Suprapubic skin (tissue), 4 donors: ENCODE data around the gene DENND4C. TPM values are rescaled to one million over a fixed set of nuclear protein-coding genes. Genes with fewer than 3 reads are reported as not detected.
A peak's percentile ranks its signal among the peaks of the same experiment; 100 is the strongest.

Source experiments
- DNase-seq, 2 donors: peaks; one replicate each; pipeline ENCODE4 v3.0.0-alpha.2; 2019; ENCODE audit warnings: low spot score in 2 of 2
- H3K27ac ChIP-seq: fragments of 200-600 bp; sonication (generic); one replicate; pipeline ENCODE4 v1.5.1; 2019
- H3K27me3 ChIP-seq: fragments of 200-600 bp; sonication (generic); one replicate; pipeline ENCODE4 v1.5.1; 2019
- H3K36me3 ChIP-seq: fragments of 200-600 bp; sonication (generic); one replicate; pipeline ENCODE4 v1.5.1; 2019
- H3K4me1 ChIP-seq: fragments of 200-600 bp; sonication (generic); one replicate; pipeline ENCODE4 v1.5.1; 2019
- H3K4me3 ChIP-seq: fragments of 200-600 bp; sonication (generic); one replicate; pipeline ENCODE4 v1.5.1; 2019; ENCODE audit warnings: mild to moderate bottlenecking
- H3K9me3 ChIP-seq: fragments of 200-600 bp; sonication (generic); one replicate; pipeline ENCODE4 v1.5.1; 2019
- EP300 ChIP-seq: sonication (generic); formaldehyde crosslinking; IDR thresholded peaks from one replicate; pipeline ENCODE4 v1.6.1; 2017; ENCODE audit warnings: antibody characterized with exemption
- POLR2A ChIP-seq, 2 donors: fragments of 450-650 bp; IDR thresholded peaks; one replicate each; pipeline ENCODE4 v1.6.1; 2017; ENCODE audit warnings: antibody characterized with exemption in 2 of 2, mild to moderate bottlenecking in 2 of 2, moderate library complexity in 2 of 2
- POLR2AphosphoS5 ChIP-seq, 3 donors: sonication (generic); formaldehyde crosslinking; IDR thresholded peaks; one replicate each; pipeline ENCODE4 v1.6.1; 2017; ENCODE audit warnings: antibody characterized with exemption in 3 of 3
- WGBS: methylation state at CpG from one replicate; pipeline ENCODE4 v1.1.5; 2018; 5-methylcytosine and 5-hydroxymethylcytosine counted together
- total RNA-seq, 4 donors: library from RNA; depleted of rRNA; stranded (reverse); fragments of >200 nt; gene quantifications; one replicate each; pipeline ENCODE4 v1.1.0, GENCODE V29; 2016
- TF ChIP-seq, protein P1 (sequence below), 2 donors: fragments of 200-600 bp in 1 of 2; fragments of 450-650 bp in 1 of 2; sonication (generic) in 1 of 2; IDR thresholded peaks; one replicate each; pipeline ENCODE4 v1.5.1; 2016 to 2019; ENCODE audit warnings: antibody characterized with exemption in 2 of 2, mild to moderate bottlenecking in 1 of 2, moderate library complexity in 1 of 2

Gene DENND4C
- total RNA-seq, 4 donors from 2014 or later: 69.0 to 211 (median 94.8) TPM

DNA sequence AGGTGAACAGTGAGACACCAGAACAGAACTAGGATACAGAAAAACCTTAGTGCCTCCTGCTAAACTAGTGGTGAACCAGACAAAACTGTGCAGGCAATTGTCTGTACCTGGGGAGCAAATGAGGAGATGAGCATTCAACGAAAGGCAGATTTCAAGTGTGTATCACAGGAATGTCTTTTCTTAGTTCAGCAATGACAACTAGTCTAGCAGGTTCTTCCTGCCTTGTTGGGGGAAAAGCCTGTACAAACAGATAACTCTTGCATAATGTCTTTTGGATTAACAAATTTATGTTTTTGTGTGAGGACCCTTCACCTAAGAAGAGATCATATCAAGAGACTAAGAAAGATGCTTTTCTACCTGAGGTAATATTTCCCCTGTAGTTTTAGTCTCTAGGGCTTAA lies 21.8 kb upstream of the DENND4C start:
- peak overlapping the region; percentile 74 for H3K27ac ChIP-seq

DNA sequence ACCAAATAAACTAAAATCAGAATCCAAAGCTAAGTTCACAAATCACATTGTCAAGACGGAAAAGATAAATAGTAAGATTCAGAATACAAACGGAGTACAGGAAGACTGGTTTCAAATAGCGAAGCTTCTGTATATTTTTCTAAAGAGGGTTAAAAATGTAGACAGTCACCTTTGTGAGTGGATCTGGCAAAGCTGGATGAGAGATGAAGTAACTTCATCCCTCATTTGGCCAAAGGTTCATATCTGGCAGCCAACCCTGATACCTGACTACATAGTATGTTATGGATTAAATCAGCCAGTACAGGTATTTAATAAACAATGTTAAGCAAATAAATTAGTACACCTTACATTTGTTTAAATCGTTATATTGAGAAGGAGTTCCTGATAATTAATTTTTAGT lies 21.3 kb upstream of the DENND4C start:
- DNase-seq: no peak
- H3K4me3 ChIP-seq: no peak overlapping the region
- H3K4me1 ChIP-seq: peaks cover 12% of the 10 kb centered on the region
- WGBS: 20% methylated on average over 4 of the region's 4 CpGs
- no peaks in the 10 kb centered on the region for H3K9me3 ChIP-seq
- no peaks in the 10 kb centered on the region for H3K27me3 ChIP-seq
- no peaks in the 10 kb centered on the region for H3K36me3 ChIP-seq
- TF ChIP-seq, protein P1, sequence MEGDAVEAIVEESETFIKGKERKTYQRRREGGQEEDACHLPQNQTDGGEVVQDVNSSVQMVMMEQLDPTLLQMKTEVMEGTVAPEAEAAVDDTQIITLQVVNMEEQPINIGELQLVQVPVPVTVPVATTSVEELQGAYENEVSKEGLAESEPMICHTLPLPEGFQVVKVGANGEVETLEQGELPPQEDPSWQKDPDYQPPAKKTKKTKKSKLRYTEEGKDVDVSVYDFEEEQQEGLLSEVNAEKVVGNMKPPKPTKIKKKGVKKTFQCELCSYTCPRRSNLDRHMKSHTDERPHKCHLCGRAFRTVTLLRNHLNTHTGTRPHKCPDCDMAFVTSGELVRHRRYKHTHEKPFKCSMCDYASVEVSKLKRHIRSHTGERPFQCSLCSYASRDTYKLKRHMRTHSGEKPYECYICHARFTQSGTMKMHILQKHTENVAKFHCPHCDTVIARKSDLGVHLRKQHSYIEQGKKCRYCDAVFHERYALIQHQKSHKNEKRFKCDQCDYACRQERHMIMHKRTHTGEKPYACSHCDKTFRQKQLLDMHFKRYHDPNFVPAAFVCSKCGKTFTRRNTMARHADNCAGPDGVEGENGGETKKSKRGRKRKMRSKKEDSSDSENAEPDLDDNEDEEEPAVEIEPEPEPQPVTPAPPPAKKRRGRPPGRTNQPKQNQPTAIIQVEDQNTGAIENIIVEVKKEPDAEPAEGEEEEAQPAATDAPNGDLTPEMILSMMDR (IDR thresholded peaks at IDR 0.05): no peak
- TF ChIP-seq POLR2A (IDR thresholded peaks at IDR 0.05): no peak
- TF ChIP-seq POLR2AphosphoS5 (IDR thresholded peaks at IDR 0.05): no peak
- TF ChIP-seq EP300: no peak
- peak overlapping the region; percentile 74 for H3K27ac ChIP-seq

More for the DNA sequence above, 21.8 kb upstream of the DENND4C start:
- H3K4me1 ChIP-seq: peaks cover 12% of the 10 kb centered on the region
- H3K36me3 ChIP-seq: no peaks in the 10 kb centered on the region
- H3K27me3 ChIP-seq: no peaks in the 10 kb centered on the region
- no peak for DNase-seq
- TF ChIP-seq, protein P1 (IDR thresholded peaks at IDR 0.05): no peak
- no peak for TF ChIP-seq POLR2A (IDR thresholded peaks at IDR 0.05)
- 52% methylated on average over 1 of the region's 1 CpG for WGBS
- no peaks in the 10 kb centered on the region for H3K9me3 ChIP-seq
- H3K4me3 ChIP-seq: no peak overlapping the region

DNA sequence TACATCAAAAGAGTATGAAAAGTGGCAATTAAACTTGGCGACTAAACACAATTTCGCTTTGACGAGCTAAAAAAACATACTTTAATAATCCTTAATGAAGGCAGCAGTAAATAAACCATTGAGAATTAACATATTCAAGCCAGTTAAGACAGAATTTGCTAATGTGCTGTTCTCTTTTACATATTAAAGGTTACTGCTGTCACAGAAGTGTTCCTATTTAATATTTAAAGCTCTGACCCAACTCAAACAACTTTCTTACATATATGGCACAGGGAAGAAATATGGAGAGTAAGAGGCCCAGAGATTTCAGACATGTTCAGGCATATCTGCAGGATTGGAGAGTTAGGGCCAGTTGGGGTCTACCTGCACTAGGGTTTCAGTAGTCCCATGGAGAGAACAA lies 16.7 kb upstream of the DENND4C start:
- Histone ChIP-seq H3K36me3 (no peaks in the 10 kb centered on the region), H3K27ac (no peak overlapping the region), H3K9me3 (no peaks in the 10 kb centered on the region), H3K4me3 (no peak overlapping the region), H3K27me3 (no peaks in the 10 kb centered on the region), H3K4me1 (peaks cover 5% of the 10 kb centered on the region)
- no peak for DNase-seq
- WGBS: 95% methylated on average over 3 of the region's 3 CpGs
- no peak for TF ChIP-seq POLR2AphosphoS5 (IDR thresholded peaks at IDR 0.05)

DNA sequence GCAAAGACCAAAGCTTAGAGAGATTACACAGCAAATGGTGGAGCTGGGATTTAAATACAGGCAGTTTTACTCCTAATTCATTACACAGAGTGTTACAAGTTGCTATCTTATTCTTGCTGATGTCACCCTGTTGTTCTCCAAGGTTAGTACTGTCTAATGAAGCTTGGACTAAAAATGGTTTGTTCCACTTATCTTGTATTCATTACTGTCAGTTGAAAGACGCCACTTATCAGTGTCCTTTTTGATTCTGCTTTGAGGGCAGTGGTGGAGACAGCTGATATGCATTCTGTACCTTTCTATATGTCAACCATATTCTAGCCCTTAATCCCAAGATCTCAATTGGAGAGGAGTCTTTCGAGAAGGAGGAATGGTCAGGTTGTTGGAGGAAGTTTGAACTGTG lies 14.0 kb upstream of the DENND4C start:
- 87% methylated on average over 2 of the region's 2 CpGs for WGBS
- no peaks in the 10 kb centered on the region for H3K36me3 ChIP-seq
- no peak overlapping the region for H3K27ac ChIP-seq
- no peak for TF ChIP-seq EP300
- TF ChIP-seq POLR2A (IDR thresholded peaks at IDR 0.05): no peak
- TF ChIP-seq, protein P1 (IDR thresholded peaks at IDR 0.05): no peak
- no peak for TF ChIP-seq POLR2AphosphoS5 (IDR thresholded peaks at IDR 0.05)
- H3K27me3 ChIP-seq: no peaks in the 10 kb centered on the region
- DNase-seq: no peak
- no peaks in the 10 kb centered on the region for H3K9me3 ChIP-seq
- H3K4me1 ChIP-seq: peaks cover 4% of the 10 kb centered on the region
- no peak overlapping the region for H3K4me3 ChIP-seq

DNA sequence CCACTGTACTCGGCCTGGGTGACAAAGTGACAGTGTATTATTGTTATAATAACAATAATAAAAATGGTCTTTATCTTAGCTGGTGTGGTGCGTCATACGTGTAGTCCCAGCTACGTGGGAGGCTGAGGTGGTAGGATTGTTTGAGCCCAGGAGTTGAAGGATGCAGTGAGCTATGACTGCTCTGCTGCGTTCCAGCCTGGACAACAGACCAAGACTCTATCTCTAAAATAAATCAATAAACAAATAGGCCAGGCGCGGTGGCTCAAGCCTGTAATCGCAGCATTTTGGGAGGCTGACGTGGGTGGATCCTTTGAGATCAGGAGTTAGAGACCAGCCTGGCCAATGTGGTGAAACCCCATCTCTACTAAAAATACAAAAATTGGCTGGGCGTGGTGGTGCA lies 9.2 kb upstream of the DENND4C start:
- WGBS: 94% methylated on average over 10 of the region's 10 CpGs
- no peak for DNase-seq
- no peaks in the 10 kb centered on the region for H3K27me3 ChIP-seq
- peaks cover 4% of the 10 kb centered on the region for H3K4me1 ChIP-seq
- H3K4me3 ChIP-seq: no peak overlapping the region
- no peaks in the 10 kb centered on the region for H3K36me3 ChIP-seq
- H3K9me3 ChIP-seq: no peaks in the 10 kb centered on the region
- TF ChIP-seq EP300 (no peak), POLR2AphosphoS5 (IDR thresholded peaks at IDR 0.05) (no peak), POLR2A (IDR thresholded peaks at IDR 0.05) (no peak)
- TF ChIP-seq, protein P1 (IDR thresholded peaks at IDR 0.05): no peak
- no peak overlapping the region for H3K27ac ChIP-seq

DNA sequence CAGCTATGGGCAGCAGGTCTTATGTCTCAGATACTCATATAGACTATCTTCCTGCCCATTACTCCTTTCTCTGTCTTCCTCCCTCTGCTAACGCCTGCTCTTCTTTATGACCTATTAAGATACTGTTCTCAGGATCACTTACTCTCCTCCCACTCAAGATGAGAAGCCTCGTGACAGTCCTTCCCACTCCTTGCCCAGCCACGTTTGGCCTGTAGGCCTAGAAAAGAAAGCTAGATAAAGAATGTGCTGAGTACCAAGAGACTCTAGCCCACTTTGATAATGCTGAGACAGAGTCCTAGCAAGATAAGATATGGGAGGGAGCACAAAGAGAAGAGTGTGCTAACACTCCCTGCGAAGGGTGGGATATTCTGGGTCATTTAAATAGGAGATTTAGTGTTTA lies 6.8 kb upstream of the DENND4C start:
- H3K27me3 ChIP-seq: no peaks in the 10 kb centered on the region
- TF ChIP-seq EP300 (no peak), POLR2A (IDR thresholded peaks at IDR 0.05) (no peak), POLR2AphosphoS5 (IDR thresholded peaks at IDR 0.05) (no peak)
- TF ChIP-seq, protein P1 (IDR thresholded peaks at IDR 0.05): no peak
- no peaks in the 10 kb centered on the region for H3K9me3 ChIP-seq
- 46% methylated on average over 4 of the region's 4 CpGs for WGBS
- no peak overlapping the region for H3K4me3 ChIP-seq
- H3K4me1 ChIP-seq: peaks cover 4% of the 10 kb centered on the region
- DNase-seq: no peak
- no peak overlapping the region for H3K27ac ChIP-seq
- H3K36me3 ChIP-seq: no peaks in the 10 kb centered on the region
